ENCODE results near the gene SLC38A1. TPM values are rescaled to one million over a fixed set of nuclear protein-coding genes. Genes with fewer than 3 reads are reported as not detected.
"Not testable (repeated sequence)": the region's sequence is repeated elsewhere in the genome, so short reads cannot be mapped to it uniquely, and the experiment has no call there.

Gene SLC38A1
- total RNA-seq, result 100 to 1,000 TPM; 142 to 169 TPM

DNA sequence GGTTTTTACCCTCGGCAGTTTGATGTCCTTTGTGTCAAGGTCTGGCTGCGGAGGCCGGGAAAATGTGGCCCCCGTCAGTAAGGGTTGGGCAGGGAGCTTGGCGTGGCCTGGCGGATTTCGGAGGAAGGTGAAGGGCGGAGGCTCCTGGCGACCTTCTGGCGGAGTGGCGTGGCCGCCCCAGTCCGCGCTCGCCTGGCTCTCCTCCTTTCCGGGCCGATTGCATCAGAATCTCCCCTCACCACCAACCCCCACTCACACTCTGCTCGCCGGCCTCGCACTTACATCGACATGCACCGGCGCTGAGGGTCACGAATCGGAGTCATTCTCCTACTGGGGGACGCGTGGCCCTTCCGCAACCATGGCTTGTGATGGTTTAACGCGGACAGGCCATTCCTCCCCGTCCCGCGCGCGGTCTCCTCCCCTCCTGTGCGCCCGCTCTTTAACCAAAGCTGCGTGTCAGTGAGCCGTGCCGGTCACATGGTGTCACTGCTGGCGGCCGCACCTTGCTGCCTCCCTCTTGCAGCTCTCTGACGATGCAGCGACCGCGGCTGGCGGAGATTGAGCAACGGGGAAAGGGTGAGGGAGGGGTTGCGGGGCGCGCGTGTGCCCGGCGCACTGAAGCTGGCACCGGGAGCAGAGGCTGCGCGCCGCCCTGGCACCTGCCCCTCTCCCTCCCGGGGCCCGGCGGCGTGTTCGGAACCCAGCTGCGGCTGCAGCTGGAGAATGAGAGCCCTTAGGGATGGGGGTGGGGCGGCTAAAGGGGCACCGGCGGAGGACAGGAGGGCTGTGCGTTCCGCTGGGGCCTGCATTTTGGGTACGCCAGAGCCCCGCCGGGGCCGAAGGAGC lies at the start of gene SLC38A1:
Gene SLC38A1, minus strand, starts transcription at position 461 of the 846 bp plus-strand sequence. CDS start 29,243 bp downstream, outside the sequence.
- DNase-seq (ENCODE audit: low spot score) (peak; percentile 95), ATAC-seq (peak; percentile 87 to 93)
- peaks cover 13 to 18% of the 10 kb centered on the region in 2 donors for H3K4me1 Mint-ChIP-seq (ENCODE audit: low read depth in 2 of 2)
- H3K4me3 Mint-ChIP-seq, result no peak within 1 kb of the TSS
- no peak within 1 kb of the TSS for H3K27ac Mint-ChIP-seq
- H3K9me3 Mint-ChIP-seq, result no peaks in the 10 kb centered on the region
- no peaks in the 10 kb centered on the region for H3K27me3 Mint-ChIP-seq
- no peaks in the 10 kb centered on the region for H3K36me3 Mint-ChIP-seq

DNA sequence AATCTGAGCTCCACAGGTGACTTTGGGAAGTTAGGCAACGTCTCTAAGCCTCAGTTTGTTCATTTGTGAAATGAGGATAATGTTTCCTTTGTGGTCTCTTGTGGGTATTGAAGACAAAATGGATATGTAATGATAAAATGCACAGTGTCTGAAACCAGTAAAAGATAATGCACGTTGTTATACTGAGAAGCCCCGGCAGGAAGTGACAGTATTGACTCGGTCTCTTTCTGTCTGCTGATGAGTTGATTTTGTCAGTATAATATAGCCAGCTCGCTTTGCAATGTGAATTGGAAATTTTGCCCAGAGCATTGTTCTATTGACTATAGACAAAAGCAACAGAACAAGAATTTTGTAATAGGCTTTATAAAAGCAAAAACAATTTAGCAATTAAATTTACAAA lies 49.2 kb upstream of the SLC38A1 start:
- Mint-ChIP-seq H3K9me3 (no peaks in the 10 kb centered on the region), H3K36me3 (peaks cover 6% of the 10 kb centered on the region), H3K4me1 (ENCODE audit: low read depth in 2 of 2) (no peaks in the 10 kb centered on the region), H3K27ac (no peak overlapping the region), H3K4me3 (no peak overlapping the region), H3K27me3 (peaks cover 0 to 12% of the 10 kb centered on the region in 2 donors)
- DNase-seq (ENCODE audit: low spot score), result no peak
- ATAC-seq, result no peak

DNA sequence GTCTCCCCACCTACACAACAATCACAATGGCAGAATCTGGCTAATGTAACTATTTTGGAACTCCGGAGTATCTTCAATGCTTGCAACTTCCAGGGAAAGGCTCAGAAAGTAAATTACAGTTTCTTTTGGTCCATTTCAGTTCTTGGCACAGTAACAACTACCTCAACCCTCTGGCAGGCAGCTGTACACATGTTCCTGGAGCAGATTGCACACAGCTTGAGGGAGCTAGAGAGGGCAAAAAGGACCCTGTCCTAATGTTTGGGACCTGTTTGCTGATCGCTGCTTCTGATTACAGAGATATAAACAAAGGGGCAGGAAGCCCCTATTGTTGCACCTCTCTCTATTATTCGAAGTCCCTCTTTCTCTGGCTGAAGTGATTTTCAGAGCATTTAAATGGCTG lies 35.2 kb upstream of the SLC38A1 start:
- Mint-ChIP-seq H3K4me1 (ENCODE audit: low read depth in 2 of 2) (no peaks in the 10 kb centered on the region), H3K4me3 (no peak overlapping the region), H3K27ac (no peak overlapping the region), H3K9me3 (peaks cover 6% of the 10 kb centered on the region), H3K27me3 (peaks cover 15 to 19% of the 10 kb centered on the region in 2 donors), H3K36me3 (peaks cover 11% of the 10 kb centered on the region)
- ATAC-seq (no peak), DNase-seq (ENCODE audit: low spot score) (no peak)

DNA sequence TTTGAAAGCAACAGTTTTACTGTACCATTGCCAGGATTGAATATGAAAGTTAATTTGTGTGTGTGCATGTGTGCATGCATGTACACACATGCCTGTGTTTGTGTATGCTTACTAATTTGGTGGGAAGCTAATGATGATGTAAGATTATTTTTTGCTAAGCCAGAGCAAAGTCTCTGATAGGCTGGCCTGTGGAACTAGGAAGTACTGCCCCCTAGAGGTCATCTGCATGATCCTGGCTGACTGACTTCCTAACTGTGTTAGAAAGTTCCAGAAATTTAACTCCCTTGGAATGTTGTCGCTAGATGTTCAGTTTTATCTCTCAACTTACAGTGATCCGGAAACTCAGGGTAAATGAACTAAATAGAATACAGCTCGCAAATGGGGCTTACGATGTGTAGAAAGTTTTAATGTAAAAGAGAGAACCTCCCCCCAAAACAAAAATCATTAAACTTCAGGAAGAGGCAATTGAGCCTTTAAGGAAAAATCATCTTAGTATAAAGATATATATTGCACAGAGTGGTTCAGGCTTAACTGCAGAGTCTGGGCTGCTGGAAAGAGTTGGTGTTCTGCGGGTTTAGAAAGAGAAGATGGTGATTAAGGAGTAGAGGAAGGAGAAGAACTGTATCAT lies 34.3 kb upstream of the SLC38A1 start:
- H3K4me1 Mint-ChIP-seq (ENCODE audit: low read depth in 2 of 2), result no peaks in the 10 kb centered on the region
- H3K36me3 Mint-ChIP-seq, result peaks cover 4% of the 10 kb centered on the region

DNA sequence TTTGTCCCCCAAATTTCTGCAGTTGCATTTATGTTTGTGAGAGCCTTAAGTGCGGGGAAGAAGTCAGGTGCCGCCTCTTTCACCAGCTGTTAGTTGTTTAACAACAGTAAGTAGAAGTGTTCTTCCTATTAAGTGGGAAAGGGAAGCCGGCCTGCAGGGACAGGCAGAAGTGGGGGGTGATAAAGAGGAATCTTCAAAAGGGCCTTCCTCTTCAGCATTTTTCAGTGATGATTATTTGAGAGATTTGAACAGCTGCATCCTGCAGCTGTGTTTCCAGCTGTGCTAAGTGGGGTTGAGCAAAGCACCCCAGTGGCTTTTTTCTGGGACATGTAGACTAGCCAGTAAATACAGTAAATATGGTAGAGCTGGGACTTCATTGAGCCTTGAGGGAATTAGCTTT lies 32.1 kb upstream of the SLC38A1 start:
- Mint-ChIP-seq H3K4me3 (no peak overlapping the region), H3K36me3 (no peaks in the 10 kb centered on the region), H3K27me3 (peaks cover 17 to 19% of the 10 kb centered on the region in 2 donors), H3K27ac (no peak overlapping the region), H3K4me1 (ENCODE audit: low read depth in 2 of 2) (no peaks in the 10 kb centered on the region), H3K9me3 (no peaks in the 10 kb centered on the region)
- ATAC-seq (no peak), DNase-seq (ENCODE audit: low spot score) (no peak)

More for the DNA sequence above, 34.3 kb upstream of the SLC38A1 start:
- peaks cover 13 to 19% of the 10 kb centered on the region in 2 donors for H3K27me3 Mint-ChIP-seq
- DNase-seq (ENCODE audit: low spot score) (no peak), ATAC-seq (peak; percentile 71 to 80)
- H3K27ac Mint-ChIP-seq, result no peak overlapping the region
- peaks cover under 1% of the 10 kb centered on the region for H3K9me3 Mint-ChIP-seq
- no peak overlapping the region for H3K4me3 Mint-ChIP-seq

DNA sequence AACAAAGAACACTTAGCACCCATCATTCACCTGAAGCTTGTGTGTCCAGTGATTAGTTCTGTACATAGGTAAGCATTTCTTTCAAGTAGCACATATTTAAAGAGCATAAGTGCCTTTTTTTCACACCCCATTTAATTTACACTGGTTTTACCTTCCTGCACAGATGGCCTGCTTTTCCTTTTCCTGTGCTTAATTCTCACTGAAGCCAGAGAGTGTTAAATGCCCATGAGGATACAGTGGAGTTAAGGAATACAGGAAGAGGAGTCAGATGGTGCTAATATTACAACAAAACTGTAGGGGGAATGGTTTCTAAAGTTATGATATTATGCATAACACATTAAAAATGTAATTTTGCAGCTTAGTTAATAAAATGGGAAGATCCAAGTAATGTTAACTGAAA lies 31.0 kb upstream of the SLC38A1 start:
- no peaks in the 10 kb centered on the region for H3K4me1 Mint-ChIP-seq (ENCODE audit: low read depth in 2 of 2)
- no peak overlapping the region for H3K4me3 Mint-ChIP-seq
- H3K27ac Mint-ChIP-seq, result no peak overlapping the region
- no peak for DNase-seq (ENCODE audit: low spot score)
- H3K9me3 Mint-ChIP-seq, result no peaks in the 10 kb centered on the region
- H3K36me3 Mint-ChIP-seq, result no peaks in the 10 kb centered on the region
- peaks cover 14 to 19% of the 10 kb centered on the region in 2 donors for H3K27me3 Mint-ChIP-seq
- ATAC-seq, result no peak

DNA sequence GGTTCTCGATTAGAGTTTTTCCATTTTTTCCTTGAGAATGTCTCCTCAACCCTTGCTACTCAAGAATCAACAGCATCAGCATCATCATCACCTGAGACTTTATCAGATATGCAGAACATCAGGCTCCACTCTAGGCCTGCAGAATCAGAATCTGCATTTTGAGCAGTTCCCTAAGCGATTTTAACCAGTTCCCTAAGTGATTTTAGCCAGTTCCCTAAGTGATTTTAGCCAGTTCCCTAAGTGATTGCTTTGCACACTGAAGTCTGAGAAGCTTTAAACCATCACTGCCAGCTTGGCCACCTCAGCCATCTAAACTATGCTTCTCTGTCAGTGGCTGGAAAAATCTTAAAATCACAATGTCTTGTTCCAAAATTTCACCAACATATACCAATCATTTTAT lies 29.4 kb upstream of the SLC38A1 start:
- Mint-ChIP-seq H3K4me1 (ENCODE audit: low read depth in 2 of 2) (no peaks in the 10 kb centered on the region), H3K9me3 (no peaks in the 10 kb centered on the region), H3K27me3 (peaks cover 4 to 7% of the 10 kb centered on the region in 2 donors), H3K36me3 (no peaks in the 10 kb centered on the region), H3K27ac (no peak overlapping the region), H3K4me3 (no peak overlapping the region)
- no peak for DNase-seq (ENCODE audit: low spot score)
- ATAC-seq, result no peak

DNA sequence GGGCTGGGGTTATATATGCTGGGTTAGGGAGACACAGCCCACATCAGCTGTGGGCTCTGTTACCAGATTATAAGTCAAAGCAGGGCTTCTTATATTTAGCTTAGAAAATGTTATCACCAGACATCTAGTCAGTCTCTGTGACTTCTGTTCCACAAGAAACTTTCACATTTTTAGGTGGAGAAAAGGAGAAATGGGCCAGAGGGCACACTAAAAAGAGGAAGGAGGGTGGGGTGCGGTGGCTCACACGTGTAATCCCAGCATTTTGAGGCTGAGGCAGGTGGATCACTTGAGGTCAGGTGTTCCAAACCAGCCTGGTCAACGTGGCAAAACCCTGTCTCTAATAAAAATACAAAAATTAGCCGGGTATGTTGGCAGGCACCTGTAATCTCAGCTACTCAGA lies 28.0 kb upstream of the SLC38A1 start:
- Mint-ChIP-seq H3K27me3 (peaks cover 0 to 7% of the 10 kb centered on the region in 2 donors), H3K9me3 (no peaks in the 10 kb centered on the region), H3K4me1 (ENCODE audit: low read depth in 2 of 2) (no peaks in the 10 kb centered on the region), H3K36me3 (peaks cover 1% of the 10 kb centered on the region), H3K4me3 (no peak overlapping the region), H3K27ac (no peak overlapping the region)
- no peak for DNase-seq (ENCODE audit: low spot score)
- no peak for ATAC-seq

DNA sequence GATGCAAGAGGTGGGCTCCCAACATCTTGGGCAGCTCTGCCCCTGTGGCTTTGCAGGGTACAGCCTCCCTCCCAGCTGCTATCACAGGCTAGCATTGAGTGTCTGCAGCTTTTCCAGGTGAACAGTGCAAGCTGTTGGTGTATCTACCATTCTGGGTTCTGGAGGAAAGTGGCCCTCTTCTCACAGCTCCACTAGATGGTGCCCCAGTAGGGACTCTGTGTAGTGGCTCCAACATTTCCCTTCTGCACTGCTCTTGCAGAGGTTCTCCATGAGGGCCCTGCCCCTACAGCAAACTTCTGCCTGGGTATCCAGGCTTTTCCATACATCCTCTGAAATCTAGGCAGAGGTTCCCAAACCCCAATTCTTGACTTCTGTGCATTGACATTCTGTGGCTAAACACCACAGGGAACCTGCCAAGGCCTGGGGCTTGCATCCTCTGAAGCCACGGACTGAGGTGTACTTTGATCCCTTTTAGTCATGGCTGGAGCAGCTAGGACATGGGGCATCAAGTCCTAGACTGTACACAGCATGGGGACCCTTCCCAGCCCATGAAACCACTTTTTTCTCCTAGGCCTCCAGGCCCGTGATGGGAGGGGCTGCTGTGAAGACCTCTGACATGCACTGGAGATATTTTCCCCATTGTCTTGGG lies 24.0 kb upstream of the SLC38A1 start:
- Mint-ChIP-seq H3K36me3 (peaks cover 10% of the 10 kb centered on the region), H3K9me3 (no peaks in the 10 kb centered on the region), H3K27me3 (peaks cover 0 to 7% of the 10 kb centered on the region in 2 donors), H3K4me3 (no peak overlapping the region), H3K27ac (no peak overlapping the region), H3K4me1 (ENCODE audit: low read depth in 2 of 2) (no peaks in the 10 kb centered on the region)
- DNase-seq (ENCODE audit: low spot score) (no peak), ATAC-seq (no peak)

DNA sequence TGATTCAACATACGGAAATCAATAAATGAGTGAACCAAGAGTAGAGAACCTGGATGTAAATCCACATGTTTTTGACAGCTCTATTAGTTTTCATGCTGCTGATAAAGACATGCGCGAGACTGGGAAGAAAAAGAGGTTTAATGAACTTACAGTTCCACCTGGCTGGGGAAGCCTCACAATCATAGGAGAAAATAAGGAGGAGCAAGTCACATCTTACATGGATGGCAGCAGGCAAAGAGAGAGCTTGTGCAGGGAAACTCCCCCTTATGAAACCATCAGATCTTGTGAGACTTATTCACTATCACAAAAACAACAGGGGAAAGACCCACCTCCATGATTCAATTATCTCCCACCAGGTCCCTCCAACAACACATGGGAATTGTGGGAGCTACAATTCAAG lies 23.1 kb upstream of the SLC38A1 start:
- ATAC-seq; H3K4me1 Mint-ChIP-seq (ENCODE audit: low read depth in 2 of 2); DNase-seq (ENCODE audit: low spot score); H3K9me3 Mint-ChIP-seq; H3K27ac Mint-ChIP-seq; H3K4me3 Mint-ChIP-seq; H3K27me3 Mint-ChIP-seq: not testable (repeated sequence)
- peaks cover 17% of the 10 kb centered on the region for H3K36me3 Mint-ChIP-seq

DNA sequence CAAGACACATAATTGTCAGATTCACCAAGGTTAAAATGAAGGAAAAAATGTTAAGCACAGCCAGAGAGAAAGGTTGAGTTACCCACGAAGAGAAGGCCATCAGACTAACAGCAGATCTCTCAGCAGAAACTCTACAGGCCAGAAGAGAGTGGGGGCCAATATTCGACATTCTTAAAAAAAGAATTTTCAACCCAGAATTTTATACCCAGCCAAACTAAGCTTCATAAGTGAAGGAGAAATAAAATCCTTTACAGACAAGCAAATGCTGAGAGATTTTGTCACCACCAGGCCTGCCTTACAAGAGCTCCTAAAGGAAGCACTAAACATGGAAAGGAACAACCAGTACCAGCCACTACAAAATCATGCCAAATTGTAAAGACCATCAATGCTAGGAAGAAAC lies 16.3 kb upstream of the SLC38A1 start:
- not testable (repeated sequence) for ATAC-seq; DNase-seq (ENCODE audit: low spot score); H3K4me1 Mint-ChIP-seq (ENCODE audit: low read depth in 2 of 2); H3K4me3 Mint-ChIP-seq; H3K27ac Mint-ChIP-seq; H3K27me3 Mint-ChIP-seq
- Mint-ChIP-seq H3K9me3 (peaks cover 31% of the 10 kb centered on the region), H3K36me3 (peaks cover 44% of the 10 kb centered on the region)

DNA sequence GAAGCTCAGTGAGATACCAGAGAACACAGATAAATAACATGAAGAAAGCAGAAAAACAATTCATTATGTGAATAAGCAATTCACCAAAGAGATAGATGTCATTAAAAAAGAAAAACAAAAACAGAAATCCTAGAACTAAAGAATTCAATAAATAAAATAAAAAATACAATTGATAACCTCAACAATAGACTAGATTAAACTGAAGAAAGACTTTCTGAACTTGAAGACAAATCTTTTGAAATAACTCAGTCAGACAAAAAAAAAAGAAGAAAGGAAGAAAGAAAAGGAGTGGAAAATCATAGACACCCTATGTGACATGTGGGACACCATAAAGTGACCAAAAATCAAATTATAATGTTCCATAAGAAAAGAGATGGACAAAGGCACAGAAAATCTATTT lies 14.0 kb upstream of the SLC38A1 start:
- no peaks in the 10 kb centered on the region for H3K4me1 Mint-ChIP-seq (ENCODE audit: low read depth in 2 of 2)
- H3K4me3 Mint-ChIP-seq, result no peak overlapping the region
- H3K27me3 Mint-ChIP-seq, result no peaks in the 10 kb centered on the region
- no peak for DNase-seq (ENCODE audit: low spot score)
- peaks cover 31% of the 10 kb centered on the region for H3K9me3 Mint-ChIP-seq
- H3K36me3 Mint-ChIP-seq, result peaks cover 44% of the 10 kb centered on the region
- no peak overlapping the region for H3K27ac Mint-ChIP-seq
- no peak for ATAC-seq

DNA sequence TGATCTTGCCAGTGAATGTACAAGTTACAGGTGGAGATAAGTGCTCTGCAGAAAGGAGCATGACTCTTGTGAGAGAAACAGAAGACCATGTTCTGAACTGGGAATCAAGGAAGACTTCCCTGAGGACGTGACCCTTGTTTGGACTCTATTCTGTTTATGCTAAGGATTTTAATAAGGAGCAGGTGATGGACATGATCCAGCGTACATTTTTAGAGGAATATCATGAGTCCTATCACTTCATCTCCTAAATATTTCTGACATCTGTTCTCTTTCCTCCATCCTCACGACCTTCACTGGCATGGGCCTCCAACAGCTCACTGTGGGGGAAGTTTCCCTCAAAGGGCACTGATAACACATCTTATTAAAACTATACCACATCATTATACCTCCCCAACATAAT lies 7.9 kb upstream of the SLC38A1 start:
- Mint-ChIP-seq H3K4me1 (ENCODE audit: low read depth in 2 of 2) (no peaks in the 10 kb centered on the region), H3K4me3 (no peak overlapping the region), H3K36me3 (no peaks in the 10 kb centered on the region), H3K9me3 (no peaks in the 10 kb centered on the region), H3K27ac (no peak overlapping the region), H3K27me3 (no peaks in the 10 kb centered on the region)
- DNase-seq (ENCODE audit: low spot score) (no peak), ATAC-seq (no peak)

DNA sequence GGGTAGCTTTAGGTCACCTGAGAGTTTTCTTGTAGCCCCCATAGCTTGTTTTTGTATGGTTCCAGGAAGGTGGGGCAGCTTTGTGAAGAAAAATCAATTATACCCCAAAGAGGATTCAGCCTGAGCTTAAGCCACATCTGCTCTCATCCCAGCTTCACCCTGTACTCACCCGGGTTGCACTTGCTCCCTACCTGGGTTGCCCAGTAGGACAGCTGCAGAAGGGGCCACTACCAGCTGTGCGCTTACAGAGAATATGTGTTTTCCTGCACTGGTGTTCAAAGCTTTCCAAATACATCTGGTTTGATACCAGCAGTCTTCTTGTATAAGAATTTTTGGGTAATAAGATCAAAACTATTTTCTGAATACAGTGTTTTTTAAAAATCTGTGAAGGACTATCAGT lies 3.0 kb upstream of the SLC38A1 start:
- Mint-ChIP-seq H3K36me3 (no peaks in the 10 kb centered on the region), H3K4me3 (no peak overlapping the region), H3K4me1 (ENCODE audit: low read depth in 2 of 2) (peaks cover 13% of the 10 kb centered on the region in 2 donors), H3K27ac (no peak overlapping the region), H3K9me3 (no peaks in the 10 kb centered on the region), H3K27me3 (no peaks in the 10 kb centered on the region)
- ATAC-seq (no peak), DNase-seq (ENCODE audit: low spot score) (no peak)

Measured in natural killer cell treated with Interleukin-12 subunit alpha and Interleukin-12 subunit beta and Interleukin-15 and Interleukin-18, amount 100 ng/mL, for 72 hours (primary cell).